Measurements from ENCODE around the gene CYP27A1. TPM values are rescaled to one million over a fixed set of nuclear protein-coding genes. Genes with fewer than 3 reads are reported as not detected.
"Not testable (repeated sequence)": the region's sequence is repeated elsewhere in the genome, so short reads cannot be mapped to it uniquely, and the experiment has no call there.

Gene CYP27A1
- total RNA-seq, 4 donors from 2014 or later = 1.7 to 11.2 (median 6.4) TPM

- H3K4me1 ChIP-seq = peaks cover 0 to 4% (median 0%) of the 10 kb centered on the region in 3 donors
- H3K27me3 ChIP-seq = no peaks in the 10 kb centered on the region
- no peak overlapping the region for H3K4me3 ChIP-seq
- 92 to 100% methylated on average over 2 to 3 of the region's 3 CpGs for WGBS, 2 donors
- no peaks in the 10 kb centered on the region for H3K9me3 ChIP-seq
- no peak overlapping the region for H3K27ac ChIP-seq
- no peak for DNase-seq
- TF ChIP-seq POLR2A (IDR thresholded peaks at IDR 0.05) = no peak
- TF ChIP-seq, protein P1, sequence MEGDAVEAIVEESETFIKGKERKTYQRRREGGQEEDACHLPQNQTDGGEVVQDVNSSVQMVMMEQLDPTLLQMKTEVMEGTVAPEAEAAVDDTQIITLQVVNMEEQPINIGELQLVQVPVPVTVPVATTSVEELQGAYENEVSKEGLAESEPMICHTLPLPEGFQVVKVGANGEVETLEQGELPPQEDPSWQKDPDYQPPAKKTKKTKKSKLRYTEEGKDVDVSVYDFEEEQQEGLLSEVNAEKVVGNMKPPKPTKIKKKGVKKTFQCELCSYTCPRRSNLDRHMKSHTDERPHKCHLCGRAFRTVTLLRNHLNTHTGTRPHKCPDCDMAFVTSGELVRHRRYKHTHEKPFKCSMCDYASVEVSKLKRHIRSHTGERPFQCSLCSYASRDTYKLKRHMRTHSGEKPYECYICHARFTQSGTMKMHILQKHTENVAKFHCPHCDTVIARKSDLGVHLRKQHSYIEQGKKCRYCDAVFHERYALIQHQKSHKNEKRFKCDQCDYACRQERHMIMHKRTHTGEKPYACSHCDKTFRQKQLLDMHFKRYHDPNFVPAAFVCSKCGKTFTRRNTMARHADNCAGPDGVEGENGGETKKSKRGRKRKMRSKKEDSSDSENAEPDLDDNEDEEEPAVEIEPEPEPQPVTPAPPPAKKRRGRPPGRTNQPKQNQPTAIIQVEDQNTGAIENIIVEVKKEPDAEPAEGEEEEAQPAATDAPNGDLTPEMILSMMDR (IDR thresholded peaks at IDR 0.05) = no peak
- peaks cover 5 to 73% (median 18%) of the 10 kb centered on the region in 3 donors for H3K36me3 ChIP-seq
- intact Hi-C loops (cut with DNase I) = no loop called here
These were observed 26.8 kb upstream of the CYP27A1 start for GRCh38 chr2:218755198-218755566.

- no peaks in the 10 kb centered on the region for H3K27me3 ChIP-seq
- H3K27ac ChIP-seq = no peak overlapping the region
- TF ChIP-seq, protein P1 (IDR thresholded peaks at IDR 0.05) = no peak
- TF ChIP-seq POLR2A (IDR thresholded peaks at IDR 0.05) = no peak
- intact Hi-C loops (cut with DNase I) = no loop called here
- peaks cover 0 to 5% (median 0%) of the 10 kb centered on the region in 3 donors for H3K4me1 ChIP-seq
- no peak for DNase-seq
- 85 to 97% methylated on average over 4 to 9 of the region's 10 CpGs for WGBS, 2 donors
- peaks cover 5 to 67% (median 18%) of the 10 kb centered on the region in 3 donors for H3K36me3 ChIP-seq
- H3K9me3 ChIP-seq = no peaks in the 10 kb centered on the region
- H3K4me3 ChIP-seq = no peak overlapping the region
These were observed 26.2 kb upstream of the CYP27A1 start for GRCh38 chr2:218755567-218756404.

- intact Hi-C loops (cut with DNase I) = no loop called here
- 83 to 86% methylated on average over 6 of the region's 6 CpGs for WGBS, 2 donors
- H3K36me3 ChIP-seq = peaks cover 5 to 56% (median 18%) of the 10 kb centered on the region in 3 donors
These were observed 25.2 kb upstream of the CYP27A1 start for GRCh38 chr2:218756599-218757377.

GRCh38 chr2:218761795-218762194 lies 20.2 kb upstream of the CYP27A1 start:
- Histone ChIP-seq H3K36me3 (peaks cover 0 to 12% (median 0%) of the 10 kb centered on the region in 3 donors), H3K27ac (no peak overlapping the region), H3K9me3 (no peaks in the 10 kb centered on the region), H3K4me3 (no peak overlapping the region), H3K4me1 (peaks cover 0 to 5% (median 0%) of the 10 kb centered on the region in 3 donors), H3K27me3 (no peaks in the 10 kb centered on the region)
- TF ChIP-seq, protein P1 (IDR thresholded peaks at IDR 0.05) = no peak
- TF ChIP-seq POLR2A (IDR thresholded peaks at IDR 0.05) = no peak
- WGBS, 2 donors = 14 to 44% methylated on average over 2 of the region's 2 CpGs
- DNase-seq = no peak
- intact Hi-C loops (cut with DNase I) = no loop called here

More at GRCh38 chr2:218756599-218757377, 25.2 kb upstream of the CYP27A1 start:
- no peak overlapping the region for H3K4me3 ChIP-seq
- H3K27ac ChIP-seq = no peak overlapping the region
- no peaks in the 10 kb centered on the region for H3K27me3 ChIP-seq
- H3K9me3 ChIP-seq = no peaks in the 10 kb centered on the region
- DNase-seq = no peak
- TF ChIP-seq, protein P1 (IDR thresholded peaks at IDR 0.05) = no peak
- no peak for TF ChIP-seq POLR2A (IDR thresholded peaks at IDR 0.05)
- H3K4me1 ChIP-seq = peaks cover 0 to 5% (median 0%) of the 10 kb centered on the region in 3 donors

GRCh38 chr2:218772759-218773158 lies 9.2 kb upstream of the CYP27A1 start:
- DNase-seq; H3K36me3 ChIP-seq; intact Hi-C loops (cut with DNase I); H3K27me3 ChIP-seq; H3K27ac ChIP-seq; H3K4me3 ChIP-seq; H3K4me1 ChIP-seq: not testable (repeated sequence)
- WGBS, 2 donors = 87% methylated on average over 3 to 5 of the region's 5 CpGs
- H3K9me3 ChIP-seq = peaks cover 0 to 16% (median 15%) of the 10 kb centered on the region in 3 donors
